NCI-H2196 (cell line): ENCODE measurements around the gene SAMM50.

Experiments used
- DNase-seq: peaks from one replicate; lab custom pipeline; 2025; ENCODE audit not compliant: unreplicated experiment; lab: John Stamatoyannopoulos, UW

SAMM50 gene

DNA sequence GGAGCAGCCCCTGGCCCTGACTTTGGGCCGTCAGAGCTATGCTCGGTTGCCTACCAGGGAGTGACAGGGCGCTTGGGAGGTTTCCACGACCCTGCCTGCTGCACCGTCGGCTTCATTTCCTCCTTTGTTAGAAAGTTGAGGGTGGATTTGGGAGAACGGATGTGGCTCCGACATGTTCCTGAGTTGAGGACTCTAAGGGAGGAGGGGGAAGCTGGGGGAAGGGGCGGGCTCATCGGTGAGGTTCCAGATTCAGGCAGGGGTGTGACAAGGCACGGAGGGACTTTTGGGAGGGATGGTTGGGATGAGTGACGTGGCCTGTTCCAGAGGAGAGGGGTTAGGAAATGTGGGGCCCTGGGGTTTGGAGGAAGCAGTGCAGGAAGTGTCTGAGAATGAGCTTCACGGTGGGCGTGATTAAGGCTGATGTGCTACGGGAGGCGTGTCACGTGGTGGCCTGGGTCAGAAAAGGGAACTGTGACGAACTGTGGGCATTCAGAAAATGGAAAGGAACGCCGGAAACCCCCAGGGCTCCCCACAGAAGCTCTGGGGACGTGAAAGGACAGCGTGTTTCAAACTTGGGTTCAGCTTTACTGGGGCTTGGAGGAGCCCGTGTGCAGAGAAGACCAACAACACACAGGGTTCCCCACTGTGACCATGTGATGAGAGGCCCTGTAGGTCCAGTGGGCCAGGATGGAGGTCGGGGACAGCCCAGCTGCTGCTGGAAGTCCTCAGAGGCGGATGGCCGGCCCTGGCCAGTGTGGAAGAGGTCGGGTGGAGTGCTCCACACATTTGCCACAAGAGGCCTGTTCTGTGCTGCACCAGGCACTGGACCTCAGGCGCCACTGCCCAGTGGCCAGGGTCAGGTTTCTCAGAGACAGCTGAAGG lies 71.6 kb downstream of the SAMM50 start:
- DNase-seq, result no peak

DNA sequence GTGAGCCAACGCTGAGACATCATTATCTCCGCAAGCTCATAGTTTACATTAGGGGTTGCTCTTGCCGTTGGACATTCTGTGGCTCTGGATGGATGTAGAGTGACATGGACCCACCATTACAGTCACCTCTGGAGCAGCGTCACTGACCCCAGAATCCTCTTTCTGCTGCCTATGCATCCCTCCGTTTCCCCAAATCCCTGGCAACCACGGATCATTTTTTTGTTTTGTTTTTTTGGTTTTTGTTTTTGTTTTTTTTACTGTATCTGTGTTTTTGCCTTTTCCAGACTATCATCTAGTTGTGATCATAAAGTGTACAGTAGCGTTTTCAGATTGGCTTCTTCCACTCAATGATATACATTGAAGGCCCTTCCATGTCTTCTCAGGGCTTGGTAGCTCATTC lies 72.8 kb downstream of the SAMM50 start:
- no peak for DNase-seq

DNA sequence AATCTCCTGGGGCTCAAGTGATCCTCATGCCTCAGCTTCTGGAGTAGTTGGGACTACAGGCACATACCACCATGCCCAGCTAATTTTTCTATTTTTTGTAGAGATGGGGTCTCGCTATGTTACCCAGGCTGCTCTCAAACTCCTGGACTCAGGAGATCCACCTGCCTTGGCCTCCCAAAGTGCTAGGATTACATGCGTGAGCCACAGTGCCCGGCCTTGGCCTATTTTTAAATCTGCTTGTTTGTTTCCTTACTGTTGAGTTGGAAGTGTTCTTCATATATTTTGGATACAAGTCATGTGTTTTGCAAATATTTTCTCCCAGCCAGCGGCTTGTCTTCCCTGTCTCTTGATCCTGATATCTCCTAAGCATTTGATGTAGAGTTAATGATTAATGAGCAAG lies 73.8 kb downstream of the SAMM50 start:
- DNase-seq, result no peak

DNA sequence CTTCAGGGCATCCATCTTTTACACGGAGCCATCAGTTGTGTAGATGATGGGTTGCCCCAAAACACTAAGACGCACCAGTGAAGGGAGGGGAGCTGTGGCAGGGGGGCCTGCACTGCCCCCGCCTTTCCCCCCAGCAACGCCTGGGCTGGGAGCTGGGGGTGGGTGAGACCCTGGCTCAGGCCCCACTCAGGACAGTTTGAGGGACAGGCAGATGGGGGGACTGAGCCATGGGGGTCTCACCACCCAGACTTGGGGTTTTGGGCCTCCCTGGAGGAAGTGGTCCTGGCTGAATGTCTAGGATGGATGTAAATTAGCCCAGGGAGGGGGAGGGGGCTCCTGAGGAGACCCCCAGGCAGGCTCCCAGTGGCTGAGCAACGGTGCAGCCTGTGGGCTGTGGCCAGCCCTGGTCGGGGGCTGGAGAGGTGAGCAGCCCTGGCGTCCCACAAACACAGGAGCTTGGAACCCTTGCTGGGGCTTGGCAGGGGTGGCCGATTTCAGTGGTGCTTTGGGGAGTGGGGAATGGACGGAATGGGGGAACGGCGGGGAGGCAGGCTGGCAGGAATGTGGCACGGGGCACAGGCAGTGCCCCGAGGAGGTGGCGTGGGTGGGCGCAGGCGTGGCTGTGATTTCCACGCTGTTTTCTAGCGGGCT lies 74.9 kb downstream of the SAMM50 start:
- DNase-seq, result no peak

DNA sequence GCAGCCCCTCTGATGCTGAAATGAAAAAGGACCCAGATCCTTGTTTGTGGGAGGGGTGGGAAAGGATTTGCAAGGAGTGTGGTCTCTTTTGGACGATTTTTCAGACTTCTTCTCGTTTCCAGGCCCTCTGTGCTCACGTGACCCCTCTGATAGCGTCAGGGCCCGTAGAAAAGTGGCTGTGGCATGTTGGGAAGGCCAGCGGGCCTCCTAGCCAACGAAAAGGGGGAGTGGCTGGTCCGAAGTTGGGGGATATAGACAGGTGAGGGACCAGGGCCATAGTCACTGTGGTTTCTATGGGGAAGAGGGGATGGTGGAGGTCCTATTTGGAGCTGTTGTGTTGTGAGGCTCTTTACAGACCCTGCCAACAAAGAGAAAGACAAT lies 75.5 kb downstream of the SAMM50 start:
- no peak for DNase-seq

DNA sequence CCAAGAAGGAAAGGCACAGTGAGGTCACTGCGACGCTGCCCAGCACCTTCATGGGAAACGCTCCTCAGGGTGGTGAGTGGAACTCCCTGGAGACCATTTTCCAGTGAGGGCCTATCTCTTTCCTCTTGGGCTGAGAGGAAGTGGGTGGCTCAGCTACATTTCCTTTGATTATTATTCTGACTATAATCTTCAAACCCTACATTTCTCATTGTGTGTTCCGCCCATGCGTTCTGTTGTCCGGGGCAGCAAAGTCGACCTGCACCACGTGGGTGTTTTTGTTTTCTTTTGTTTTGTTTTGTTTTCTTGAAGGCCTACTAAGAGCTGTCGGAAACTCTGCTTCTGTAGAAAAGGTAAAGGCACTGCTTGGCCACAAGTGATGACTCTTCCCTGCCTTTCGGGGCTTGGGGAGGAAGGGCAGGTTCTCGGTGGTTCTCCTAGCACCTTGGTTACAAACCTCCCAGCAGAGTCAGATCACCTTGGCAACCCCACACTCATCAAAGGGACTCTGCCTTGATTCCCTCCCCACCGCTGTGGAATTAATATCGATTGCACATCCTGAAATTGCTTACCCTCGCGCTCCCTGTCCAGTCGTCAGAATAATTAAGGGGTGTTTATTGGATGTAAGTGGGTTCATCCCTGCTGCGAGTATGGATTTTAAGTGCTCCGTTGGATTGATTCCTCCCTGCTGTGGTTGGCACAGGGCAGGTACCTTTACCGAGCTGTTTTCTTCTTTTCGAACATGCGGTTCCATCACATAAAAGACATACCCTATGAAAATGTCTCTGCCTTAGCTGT lies 76.1 kb downstream of the SAMM50 start:
- DNase-seq, result no peak

DNA sequence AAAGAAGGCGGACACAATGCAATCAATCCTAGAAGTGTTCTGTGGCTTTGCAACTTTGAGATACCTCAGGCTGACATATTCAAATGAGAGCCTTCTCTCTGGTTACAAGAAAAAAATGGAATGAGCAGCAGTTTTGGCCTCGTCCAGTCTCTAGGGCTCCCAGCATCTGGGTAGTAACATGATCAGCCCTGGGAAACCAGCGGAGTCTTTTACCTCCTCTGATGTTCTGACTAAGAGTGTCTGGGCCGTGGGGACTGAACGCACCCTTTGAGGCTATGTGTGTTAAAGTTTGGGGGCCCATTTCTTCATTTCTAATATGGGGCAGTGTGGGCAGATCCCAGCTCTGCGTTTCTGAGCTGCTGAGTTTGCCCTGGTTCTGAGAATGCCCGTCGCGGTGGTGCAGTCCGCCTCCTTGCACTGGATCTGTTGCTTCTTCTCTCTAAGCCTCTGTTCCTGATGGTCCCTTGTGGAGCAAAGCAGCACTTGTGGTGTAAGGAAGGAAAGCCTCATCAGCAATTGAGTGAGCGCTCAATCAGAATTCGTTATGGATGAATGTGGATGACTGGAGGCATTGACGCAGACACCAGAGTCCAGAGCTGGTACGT lies 77.0 kb downstream of the SAMM50 start:
- no peak for DNase-seq

DNA sequence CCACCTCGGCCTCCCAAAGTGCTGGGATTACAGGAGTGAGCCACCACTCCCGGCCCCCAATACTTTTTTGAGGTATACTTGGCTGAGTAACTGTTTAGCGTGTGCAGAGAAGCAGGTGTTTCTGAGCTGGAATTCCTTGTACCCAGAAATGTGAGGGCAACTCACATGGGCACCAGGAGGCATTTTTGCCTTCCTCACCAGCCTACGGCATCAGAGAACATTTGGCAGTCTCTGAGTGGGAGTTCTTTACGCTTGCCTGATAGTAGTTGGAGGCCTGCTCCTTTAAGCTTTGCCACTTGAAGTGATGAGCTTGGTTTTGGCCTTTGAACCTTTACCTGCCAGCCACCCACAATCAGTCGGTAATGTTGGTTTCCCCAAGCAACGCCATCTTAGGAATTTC lies 78.0 kb downstream of the SAMM50 start:
- no peak for DNase-seq

DNA sequence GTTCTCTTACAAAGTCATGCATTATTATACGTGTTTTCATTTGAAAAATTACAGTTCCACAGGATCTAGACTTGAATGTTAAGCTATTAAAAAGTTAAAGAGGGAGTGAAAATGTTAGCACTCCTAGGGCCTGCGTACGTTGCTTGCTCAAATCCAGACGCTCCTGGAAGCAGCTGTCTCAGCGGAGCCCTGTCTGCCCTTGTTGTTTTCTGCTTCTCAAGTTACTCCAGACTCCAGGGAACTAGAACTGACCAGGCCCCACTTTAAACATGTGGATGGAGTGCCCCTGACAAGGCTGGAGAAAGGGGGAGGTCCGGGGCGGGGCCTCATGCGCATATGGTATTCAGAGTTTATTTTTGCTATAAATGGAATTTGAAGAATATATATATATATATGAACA lies 78.5 kb downstream of the SAMM50 start:
- no peak for DNase-seq

DNA sequence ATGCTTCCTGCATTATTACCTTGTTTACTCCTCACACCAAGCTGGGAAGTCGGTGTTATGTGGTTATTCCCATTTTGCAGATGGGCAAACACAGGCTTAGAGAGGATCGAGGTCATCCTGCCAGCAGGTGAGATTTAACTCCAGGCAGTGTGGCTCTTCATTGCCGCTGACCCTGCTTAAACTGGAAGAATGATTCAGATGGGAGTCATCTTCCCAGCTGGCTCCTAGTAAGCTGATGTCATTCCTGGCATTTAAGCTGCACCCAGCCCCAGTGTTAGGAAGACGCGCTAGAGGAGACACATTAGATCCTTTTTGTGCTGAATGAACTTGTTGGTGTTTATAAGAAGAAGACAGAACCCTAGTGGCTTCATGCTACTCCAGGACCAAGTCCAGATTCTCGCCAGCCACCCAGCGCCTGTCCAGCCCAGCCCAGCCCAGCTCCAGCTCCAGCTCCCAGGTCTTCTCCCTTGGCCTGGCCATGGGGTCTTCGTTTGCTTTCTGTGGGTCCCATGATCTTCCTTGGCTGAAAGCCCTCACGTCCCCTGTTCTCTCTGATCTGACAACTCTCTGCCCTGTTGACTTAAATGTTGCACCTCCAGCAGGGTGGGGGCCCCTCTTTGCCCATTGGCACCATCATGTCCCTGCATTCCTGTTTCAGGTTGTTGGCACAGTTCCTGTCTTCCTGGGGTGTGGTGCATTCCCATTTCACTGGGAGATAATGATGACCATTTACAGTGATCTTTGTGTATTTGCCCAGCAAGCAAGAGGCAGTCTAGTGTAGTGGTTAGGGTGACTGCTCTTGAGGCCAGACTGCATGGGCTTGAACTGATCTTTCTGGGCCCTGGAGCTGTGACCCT lies 82.5 kb downstream of the SAMM50 start:
- DNase-seq, result peak; percentile 50

DNA sequence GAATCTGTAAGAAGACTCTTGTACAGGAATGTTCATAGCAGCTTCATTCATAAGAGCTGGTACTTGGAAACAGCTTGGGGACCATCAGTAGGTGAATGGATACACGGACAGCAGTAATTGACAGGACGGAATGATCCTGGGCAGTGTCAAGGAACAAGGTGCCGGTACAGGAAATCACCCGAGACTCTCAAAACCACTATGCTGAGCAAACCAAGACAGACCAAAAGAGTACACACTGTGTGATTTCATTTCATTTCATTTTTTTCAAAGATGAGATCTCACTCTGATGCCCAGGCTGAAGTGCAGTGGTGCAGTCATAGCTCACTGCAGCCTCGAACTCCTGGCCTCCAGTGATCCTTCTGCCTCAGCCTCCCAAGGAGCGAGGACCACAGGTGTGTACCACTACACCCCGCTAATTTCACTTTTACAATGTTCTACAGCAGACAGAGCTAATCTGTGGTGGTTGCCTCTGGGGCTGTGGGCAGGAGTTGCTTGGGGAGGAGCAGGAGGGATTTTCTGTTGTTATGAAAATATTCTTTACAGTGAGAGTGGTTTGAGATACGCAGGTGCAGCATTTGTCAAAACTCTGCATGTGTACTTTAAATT lies 84.4 kb downstream of the SAMM50 start:
- DNase-seq, result no peak

DNA sequence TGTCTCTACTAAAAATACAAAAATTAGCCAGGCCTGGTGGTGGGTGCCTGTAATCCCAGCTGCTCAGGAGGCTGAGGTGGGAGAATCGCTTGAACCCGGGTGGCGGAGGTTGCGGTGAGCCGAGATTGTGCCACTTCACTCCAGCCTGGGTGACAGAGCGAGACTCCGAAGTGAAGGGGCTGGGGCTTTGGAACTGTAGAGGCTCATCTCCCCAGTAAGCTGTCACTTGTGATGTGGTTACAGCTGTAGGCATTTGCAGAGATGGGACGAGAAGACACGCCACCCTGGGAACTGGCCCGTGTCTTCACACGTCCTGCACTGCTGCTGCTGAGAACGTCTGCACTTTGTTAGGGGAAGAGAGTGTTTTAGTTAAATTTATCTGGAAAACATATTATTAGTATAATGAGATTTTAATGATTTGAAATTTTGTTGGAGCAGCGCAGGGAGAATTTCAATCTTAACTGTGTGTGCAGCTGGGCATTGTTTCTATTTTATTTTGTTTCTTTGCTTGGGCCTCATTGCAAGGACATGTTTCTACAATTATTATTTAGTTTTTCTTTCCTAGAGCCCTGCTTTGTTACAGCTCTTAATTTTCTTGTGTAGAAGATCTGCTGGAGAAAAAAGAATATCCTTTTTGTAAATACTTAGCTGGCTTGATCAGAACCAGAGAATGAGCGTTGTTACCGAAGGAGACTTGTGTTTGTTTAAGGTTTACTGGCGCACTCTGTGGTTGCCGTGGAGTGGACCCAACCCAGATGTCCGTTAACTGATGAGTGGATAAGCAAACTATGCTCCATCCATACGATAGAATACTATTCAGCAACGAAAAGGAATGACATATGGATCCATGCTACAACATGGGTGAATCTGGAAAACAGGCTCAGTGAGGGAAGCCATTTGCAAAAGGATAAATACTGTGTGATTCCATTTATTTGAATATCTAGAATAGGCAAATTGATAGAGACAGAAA lies 87.3 kb downstream of the SAMM50 start:
- DNase-seq, result no peak

DNA sequence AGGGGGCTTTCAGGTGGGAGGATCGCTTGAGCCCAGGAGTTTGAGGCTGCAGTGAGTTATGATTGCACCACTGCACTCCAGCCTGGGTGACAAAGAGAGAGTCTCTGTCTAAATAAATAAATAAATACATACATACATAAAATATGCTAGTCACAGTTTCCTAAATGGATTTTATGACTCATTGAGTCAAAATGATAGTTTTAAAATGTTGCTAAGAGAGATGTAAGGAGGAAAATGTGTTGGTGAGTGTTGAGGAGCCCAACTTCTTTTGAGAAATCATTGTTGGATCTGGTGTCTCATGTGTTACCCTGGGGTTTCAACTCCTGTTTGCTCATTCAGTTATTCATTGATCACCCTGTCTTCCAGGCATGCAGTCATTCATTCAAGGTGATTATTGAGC lies 89.9 kb downstream of the SAMM50 start:
- DNase-seq, result no peak
